DMS153 treated with DMSO at 0.1 percent for 48 hours (cell line): ENCODE data around the gene FTO.

Source experiments
- DNase-seq: peaks from one replicate; lab custom pipeline; 2025; ENCODE audit not compliant: unreplicated experiment; lab: John Stamatoyannopoulos, UW

The FTO gene

GRCh38 chr16:53894686-53895085, 190.7 kb downstream of the FTO start:
- DNase-seq: no peak

GRCh38 chr16:53895433-53895832, 191.5 kb downstream of the FTO start:
- DNase-seq: no peak

- no peak for DNase-seq
Measured at GRCh38 chr16:53895851-53896250, 191.9 kb downstream of the FTO start.

GRCh38 chr16:53896722-53897121, 192.8 kb downstream of the FTO start:
- DNase-seq: no peak

GRCh38 chr16:53898993-53899392, 195.0 kb downstream of the FTO start:
- no peak for DNase-seq

GRCh38 chr16:53899431-53899830, 195.5 kb downstream of the FTO start:
- DNase-seq: no peak

- no peak for DNase-seq
Measured at GRCh38 chr16:53900667-53901066, 196.7 kb downstream of the FTO start.

- DNase-seq: no peak
Measured at GRCh38 chr16:53901408-53901807, 197.5 kb downstream of the FTO start.

GRCh38 chr16:53904533-53904932, 200.6 kb downstream of the FTO start:
- DNase-seq: no peak

- DNase-seq: no peak
Measured at GRCh38 chr16:53905028-53905427, 201.1 kb downstream of the FTO start.

- DNase-seq: no peak
Measured at GRCh38 chr16:53908731-53909130, 204.8 kb downstream of the FTO start.

GRCh38 chr16:53910990-53911389, 207.0 kb downstream of the FTO start:
- DNase-seq: no peak

GRCh38 chr16:53911513-53911912, 207.6 kb downstream of the FTO start:
- DNase-seq: no peak

GRCh38 chr16:53912155-53912554, 208.2 kb downstream of the FTO start:
- no peak for DNase-seq

GRCh38 chr16:53913099-53913870, 209.3 kb downstream of the FTO start:
- no peak for DNase-seq

- DNase-seq: no peak
Measured at GRCh38 chr16:53913920-53914319, 210.0 kb downstream of the FTO start.

GRCh38 chr16:53914736-53915135, 210.8 kb downstream of the FTO start:
- no peak for DNase-seq

- DNase-seq: no peak
Measured at GRCh38 chr16:53915452-53916160, 211.7 kb downstream of the FTO start.

- no peak for DNase-seq
Measured at GRCh38 chr16:53920988-53921387, 217.0 kb downstream of the FTO start.

- DNase-seq: no peak
Measured at GRCh38 chr16:53922067-53922806, 218.3 kb downstream of the FTO start.

GRCh38 chr16:53922807-53923571, 219.0 kb downstream of the FTO start:
- no peak for DNase-seq
